A204.1 (cell line): Measurements from ENCODE around the gene COL23A1.

Experiments used
- FAIRE-seq: peaks from 2 replicates; lab custom pipeline; 2012; peaks lifted over from hg19 to GRCh38; lab: Jason Lieb, UNC

COL23A1 gene

DNA sequence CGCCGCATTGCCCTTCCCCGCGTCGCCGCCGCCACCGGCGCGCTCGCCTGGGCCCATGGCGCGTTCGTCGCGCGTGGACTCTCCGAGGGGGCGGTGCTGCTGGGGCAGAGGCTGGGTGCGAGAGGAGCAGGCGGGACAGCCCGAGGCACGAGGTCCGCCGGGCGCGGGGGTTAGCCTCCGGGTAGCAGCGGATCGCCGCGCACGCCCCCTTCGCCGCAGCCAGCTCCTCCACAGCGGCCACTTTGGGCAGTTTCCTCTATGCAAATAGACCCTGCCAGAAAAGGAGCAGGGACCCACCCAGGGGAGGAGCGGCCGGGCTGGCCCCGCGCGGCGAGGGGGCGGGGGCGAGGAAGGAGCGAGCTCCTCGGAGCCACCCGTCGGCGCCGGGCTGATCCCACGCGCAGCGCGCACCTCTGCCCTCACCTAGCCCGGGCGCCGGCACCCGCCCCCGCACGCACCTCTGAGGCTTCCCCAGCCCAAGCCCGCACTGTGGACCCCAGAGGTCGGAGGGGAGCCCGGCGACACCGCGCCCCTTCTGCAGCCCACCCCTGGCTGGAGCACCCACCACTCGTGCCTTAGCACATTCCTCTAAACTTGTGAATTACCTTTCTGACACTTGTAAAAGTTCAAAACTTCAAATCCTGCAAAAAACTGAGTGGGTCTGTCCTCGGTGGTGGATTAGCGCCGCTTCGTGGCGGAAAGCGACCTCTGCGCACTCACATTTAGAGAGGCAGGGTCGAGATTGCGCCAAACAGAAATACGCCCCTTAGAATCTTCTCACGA, at the start of gene COL23A1:
Gene COL23A1 (minus strand): TSS at position 253 of the 783 bp plus-strand sequence.
- no peak for FAIRE-seq

DNA sequence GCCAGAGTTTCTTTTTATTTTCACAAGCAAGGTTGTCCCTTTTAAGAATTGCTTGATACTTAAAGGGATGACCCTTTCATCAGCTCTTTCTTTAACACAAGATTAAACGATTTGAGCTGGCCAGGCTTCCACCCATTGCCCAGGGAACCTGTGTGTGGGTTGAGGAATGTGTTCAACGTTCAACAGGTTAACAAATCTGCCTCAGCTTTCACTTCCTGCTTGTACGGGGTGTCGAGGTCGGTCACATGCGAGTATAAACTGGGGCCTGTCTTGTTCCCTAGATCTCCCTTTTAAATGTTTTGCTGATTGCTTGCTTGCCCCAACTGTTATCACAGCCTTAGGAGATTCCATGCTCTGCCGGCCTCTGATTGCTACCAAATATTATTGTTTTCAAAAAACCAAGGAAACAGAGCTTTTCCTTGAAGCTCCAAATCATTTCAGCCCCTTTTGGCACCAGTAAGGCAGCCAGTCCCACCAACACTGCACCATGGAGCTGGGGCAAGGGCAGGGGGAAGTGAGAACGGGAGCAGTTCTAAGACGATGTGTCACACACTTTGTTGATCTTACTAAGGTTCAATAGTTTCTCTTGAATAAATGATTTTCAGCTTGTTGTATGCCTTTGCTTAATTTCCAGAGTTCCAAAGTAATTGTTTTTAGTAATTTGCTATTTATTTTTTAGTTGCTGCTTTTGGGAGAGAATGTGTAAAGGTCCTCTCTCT, 47.3 kb upstream of the COL23A1 start:
- FAIRE-seq: no peak

DNA sequence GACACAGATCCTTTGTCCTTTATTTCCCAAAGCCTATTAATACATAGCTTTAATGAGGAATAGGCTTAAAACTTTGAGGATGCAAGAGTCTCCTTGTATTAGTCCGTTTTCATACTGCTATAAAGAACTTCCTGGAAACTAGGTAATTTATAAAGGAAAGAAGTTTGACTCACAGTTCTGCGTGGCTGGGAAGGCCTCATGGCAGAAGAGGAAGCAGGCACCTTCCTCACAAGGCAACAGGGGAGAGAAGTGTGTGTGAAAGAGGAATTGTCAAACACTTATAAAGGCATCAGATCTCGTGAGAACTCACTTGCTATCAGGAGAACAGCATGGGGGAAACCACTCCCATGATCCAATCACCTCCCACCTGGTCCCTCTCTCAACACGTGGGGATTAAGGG, 42.1 kb upstream of the COL23A1 start:
- FAIRE-seq: no peak

DNA sequence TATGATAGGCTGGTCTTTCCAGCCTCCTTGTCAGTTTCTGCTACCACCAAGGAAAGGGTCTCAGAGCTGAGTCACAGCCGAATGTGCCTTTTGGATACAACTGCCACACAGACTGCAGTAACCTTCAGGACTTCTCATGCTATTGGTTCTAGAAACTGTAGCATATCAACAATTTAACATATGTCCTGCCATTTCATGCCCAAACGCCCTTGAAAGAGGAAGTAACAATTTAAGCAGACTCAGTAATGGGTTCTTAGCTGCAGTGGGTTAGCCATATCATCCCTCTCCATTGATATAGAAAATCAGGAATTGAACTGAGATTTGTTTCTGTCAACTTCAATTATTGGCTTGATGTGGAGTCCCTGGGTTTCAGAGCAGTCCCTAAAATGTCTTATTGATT, 40.8 kb upstream of the COL23A1 start:
- FAIRE-seq: no peak

DNA sequence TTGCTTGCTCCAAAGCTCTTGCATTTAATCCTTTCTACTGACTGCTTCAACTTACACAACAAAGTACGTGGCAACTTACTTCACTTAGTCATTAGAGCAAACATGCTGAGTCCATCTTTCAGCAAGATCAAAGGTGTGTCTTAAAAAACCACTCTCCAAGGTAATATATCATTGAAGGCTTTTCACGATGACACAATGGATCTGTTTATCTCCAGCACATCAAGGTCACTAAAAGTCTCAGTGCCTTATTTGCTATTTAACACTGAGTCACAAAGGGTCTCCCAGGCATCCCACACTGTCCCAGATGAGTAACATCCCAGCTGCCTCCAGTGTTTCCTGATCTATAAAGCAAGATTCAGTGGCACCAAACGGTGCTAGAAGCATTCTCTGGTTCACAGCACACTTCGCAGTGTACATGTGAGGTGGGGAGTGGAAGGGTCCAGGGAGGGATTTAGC, 40.3 kb upstream of the COL23A1 start:
- no peak for FAIRE-seq

DNA sequence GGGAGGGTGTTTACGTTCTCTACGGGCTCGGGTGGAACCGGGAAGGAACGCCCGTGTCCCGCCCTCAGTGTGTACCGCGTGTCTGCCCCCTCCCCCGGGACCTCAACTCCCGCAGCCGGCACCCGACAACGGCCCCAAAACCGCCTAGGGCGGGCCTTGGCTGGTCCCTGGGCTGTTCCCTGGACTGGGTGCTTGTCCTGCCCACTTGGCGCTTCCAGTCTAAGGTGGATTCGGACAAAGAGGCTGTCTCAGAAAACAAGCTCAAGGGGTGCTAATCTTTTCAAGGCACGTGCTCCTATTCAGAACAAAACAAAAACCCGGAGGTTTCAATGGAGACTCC, 37.0 kb upstream of the COL23A1 start:
- FAIRE-seq: no peak

DNA sequence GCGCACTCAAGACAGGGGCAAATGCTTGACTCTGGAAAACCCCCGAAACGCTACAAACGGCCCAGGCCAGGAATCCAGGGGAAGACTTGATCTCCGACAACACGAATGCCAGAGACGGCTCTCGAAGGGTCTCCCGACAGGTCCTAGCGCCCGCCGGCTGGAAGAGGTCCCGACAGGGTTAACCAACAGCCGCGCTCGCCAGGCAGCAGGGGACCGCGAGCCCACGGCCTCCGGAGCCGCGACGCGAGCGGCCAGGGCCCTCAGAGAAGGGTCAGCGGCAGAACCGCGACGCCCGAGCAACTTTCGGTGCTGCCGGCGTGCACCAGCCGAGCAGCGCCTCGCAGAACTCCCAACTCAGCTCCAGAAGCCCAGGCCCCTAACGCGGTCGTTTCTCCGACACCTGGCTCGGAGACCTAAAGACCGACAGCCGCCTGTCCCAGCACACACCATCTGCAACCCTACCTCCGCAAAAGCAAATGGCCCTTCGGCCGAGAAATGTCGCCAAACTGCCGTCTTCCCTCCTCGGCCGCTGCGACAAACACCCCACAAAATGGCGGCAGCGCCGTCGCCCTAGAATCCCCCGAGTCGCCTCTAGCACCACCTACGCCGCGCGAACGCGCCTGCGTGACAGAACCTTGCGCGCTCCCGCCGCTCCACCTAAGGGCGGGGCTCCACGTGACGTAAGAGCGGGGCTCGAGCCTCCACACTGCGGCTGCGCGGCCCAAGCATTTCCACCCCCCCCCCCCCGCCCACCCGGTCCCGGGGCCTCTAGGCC, 36.5 kb upstream of the COL23A1 start, which contains the start of gene CLK4:
Gene CLK4 (minus strand): TSS at position 567 of the 775 bp plus-strand sequence. CDS start 3,634 bp downstream, outside the sequence.
- FAIRE-seq: no peak

DNA sequence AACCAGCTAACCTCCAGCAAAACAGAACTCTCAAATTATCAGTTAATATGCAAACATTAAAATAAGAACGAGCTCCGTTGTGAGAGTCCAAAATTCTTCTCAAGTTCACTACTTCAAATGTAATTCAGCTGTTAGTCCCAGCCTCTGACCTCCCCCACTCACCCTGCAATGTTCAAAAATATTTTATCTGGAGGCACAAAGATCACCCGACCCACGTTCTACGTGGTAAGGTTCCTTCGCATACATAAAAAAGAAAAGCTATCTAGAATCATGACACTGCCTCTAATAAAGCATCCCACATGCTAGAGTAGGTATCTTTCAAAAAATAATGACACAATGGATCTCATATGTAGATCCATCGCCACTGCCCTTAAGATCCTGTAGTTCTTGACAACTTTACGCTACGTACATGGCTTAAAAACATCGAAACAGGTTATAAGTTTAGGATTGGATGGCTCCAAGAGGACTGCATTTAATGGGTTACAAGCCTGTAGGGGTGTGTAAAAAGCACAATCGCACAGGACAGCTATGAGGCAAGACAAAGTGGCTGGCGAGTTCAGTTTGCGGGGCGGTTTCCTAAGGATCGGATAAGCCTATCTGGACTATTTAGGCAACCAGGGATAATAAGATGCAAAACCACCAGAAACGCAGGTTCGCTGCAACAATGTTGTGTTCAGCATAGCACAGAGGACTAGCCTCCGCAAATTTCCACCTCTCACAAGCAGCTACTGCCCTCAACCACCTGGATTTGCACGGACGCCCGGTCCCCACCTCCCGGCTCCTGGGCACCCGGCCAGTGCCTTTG, 35.7 kb upstream of the COL23A1 start:
- no peak for FAIRE-seq

DNA sequence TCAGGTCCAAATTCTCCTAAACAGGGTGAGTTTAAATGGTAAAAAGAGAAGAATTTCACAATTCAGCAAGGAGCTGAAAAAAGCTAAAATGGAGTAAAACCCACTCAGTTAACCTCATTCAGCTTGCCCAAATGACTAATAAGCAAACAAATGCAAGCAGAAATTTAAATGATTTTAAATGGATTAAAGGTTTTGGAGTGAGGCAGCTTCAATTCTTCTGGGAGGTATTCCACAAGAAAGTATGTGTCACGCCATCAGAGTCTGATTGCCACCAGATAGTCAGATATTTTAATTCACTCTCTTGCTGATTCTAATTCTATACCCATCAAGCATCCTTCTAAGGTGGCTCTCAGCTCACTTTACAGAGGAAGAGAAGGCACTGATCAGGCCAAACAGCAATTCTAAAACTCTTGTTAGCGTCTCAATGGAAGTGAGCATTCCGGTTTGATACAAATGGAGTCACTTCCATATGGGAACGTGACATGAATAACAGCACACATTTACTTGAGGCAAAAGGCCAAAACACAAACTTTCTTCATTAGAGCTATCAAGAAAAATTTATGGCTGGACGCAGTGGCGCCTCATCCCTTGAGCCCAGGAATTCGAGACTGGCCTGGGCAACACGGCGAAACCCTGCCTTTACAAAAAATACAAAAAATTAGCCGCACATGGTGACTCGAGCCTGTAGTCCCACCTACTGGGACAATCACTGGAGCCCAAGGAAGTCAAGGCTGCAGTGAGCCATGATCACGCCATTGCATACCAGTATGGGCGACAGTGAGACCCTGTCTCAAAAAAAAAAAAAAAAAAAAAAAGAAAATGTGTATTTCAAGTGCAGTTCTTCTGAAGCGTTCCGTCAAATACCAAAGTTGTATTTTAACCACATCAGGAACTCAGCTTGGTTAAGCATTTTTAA, 34.7 kb upstream of the COL23A1 start:
- no peak for FAIRE-seq

DNA sequence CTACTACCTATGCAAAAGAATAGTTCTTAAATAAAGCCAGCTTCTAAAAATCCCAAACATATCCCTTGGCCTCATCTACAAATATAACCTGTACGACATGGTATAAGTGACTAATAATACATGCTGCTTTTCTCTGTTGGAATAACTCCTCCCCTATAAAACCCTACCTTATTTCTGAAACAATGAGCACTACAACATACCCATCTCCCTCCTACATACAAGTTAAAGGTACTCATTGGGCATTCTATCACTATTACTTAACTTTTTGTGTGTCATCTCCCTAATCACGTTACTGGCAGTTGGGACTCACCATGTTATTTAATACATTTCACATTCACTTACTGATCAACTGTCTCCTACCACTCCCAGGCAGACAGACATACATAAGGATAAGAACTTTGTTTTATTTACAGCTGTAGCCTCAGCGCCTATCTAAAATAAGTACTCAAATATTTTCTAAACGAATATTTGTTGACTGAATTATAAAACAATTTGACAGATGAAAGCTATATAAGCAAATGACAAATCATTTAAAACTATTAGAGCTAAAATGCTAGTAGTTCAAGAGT, 32.6 kb upstream of the COL23A1 start:
- FAIRE-seq: no peak

- no peak for FAIRE-seq
Measured at GRCh38 chr5:178619390-178619789, 29.2 kb upstream of the COL23A1 start.

DNA sequence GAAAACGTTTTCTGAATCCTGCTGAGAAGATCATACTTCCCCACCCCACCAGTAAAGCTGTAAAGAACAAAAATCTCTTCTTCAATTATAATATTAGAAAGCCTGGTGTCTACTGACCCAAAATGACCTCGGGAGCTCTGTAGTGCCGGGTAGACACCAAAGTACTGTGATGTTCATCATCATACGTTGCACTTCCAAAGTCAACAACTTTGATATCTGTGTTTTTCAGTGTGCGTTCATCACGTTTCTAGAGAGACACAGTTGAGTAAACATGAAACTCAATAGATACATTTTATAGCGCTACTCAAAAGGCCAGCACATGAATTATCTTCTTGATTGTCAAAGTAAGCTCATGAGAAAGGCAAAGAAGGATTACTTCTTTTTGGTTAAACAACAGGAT, 22.1 kb upstream of the COL23A1 start:
- FAIRE-seq: no peak

DNA sequence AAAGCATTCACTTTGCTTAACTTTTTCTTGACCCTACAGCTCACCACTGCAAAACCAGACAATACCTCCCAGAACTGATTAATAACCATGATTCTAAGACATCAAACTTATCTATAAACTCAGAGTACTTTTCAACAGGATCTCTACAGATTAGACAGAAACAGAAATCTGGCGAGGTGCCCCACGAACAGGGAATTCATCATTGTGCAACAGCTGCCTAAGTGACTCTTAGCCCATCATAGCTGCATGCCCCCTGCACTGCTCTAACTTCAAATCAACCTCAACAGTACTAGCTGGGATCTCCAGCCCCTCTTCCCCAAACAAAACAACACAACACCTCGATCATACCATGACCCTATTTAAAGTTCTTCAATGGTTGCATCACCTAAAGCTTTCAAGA, 16.1 kb upstream of the COL23A1 start:
- FAIRE-seq: no peak

DNA sequence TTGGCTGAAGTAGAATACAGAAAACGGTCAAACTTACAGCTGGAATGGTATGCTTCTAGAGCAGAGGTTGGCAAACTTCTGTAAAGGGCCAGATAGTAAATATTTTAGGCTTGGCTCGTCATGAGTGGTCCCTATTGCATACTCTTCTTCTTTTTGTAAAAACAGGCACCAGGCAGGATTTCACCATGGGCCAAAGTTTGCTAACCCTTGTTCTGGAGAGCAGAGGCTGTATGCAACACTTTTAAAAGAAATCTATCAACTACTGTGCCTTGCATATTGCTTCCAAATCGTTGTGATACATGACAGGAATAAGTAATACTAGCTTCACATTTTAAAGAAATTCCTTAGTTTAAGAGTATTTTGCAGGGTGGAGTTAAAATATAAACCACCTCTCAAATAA, 15.6 kb upstream of the COL23A1 start:
- no peak for FAIRE-seq

DNA sequence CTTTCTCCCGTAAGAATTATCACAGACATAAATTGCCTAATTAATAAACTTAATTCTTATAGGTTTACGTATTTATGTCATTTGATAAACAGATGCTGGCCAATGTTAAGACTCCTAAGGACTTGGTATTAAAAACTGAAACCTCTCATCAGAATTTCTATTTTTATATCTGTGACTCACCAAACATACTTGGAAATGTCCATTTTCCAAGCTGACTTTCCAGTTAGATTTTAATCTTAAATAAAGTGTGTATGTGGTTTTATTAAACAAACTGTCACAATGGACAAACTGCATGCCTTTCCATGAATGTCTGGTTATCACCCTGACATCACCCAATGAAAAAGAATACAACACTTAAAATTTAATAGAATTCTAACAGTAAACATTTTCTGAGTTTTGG, 12.6 kb upstream of the COL23A1 start:
- FAIRE-seq: no peak

DNA sequence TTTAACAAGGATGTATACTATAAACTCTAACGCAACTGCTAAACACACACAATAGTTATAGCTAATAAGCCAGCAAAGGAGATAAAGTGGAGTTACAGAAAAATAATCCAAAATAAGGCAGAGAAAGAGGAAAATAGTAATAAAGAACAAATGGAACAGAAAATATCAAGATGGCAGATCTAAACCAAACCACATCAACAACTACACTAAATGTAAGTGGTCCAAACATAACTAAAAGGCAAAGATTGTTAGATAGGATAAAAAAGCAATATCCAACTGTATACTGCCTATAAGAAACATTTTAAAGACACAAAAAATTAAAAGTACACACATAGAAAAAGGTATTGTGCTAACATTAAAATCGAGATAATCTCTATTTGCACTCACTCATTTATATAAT, 5.6 kb upstream of the COL23A1 start:
- FAIRE-seq: no peak

DNA sequence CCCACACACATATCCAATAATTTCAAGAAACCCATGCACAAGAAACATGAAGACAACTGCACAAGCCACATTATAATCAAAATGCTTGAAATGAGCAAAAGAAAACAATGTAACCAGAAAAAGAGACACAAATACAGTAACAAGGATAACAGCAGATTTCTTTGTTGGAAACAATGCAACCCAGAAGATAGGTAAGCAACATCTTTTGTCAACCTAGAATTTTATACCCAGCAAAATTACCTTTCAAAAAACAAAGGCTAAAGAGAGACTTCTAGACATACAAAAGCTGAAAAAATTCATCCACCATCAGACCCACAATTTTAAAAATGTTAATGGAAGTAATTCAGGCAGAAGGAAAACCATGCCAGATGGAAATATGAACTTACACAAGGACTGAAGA, 5.0 kb upstream of the COL23A1 start:
- no peak for FAIRE-seq

GRCh38 chr5:178590924-178591423, 781 bp upstream of the COL23A1 start:
- FAIRE-seq: no peak

- FAIRE-seq: no peak
Measured at GRCh38 chr5:178589180-178590140, 733 bp downstream of the COL23A1 start.
